ENCODE measurements around the gene CORO6.

Gene CORO6

GRCh38 chr17:29613352-29613837, 9.3 kb downstream of the CORO6 start:
- DNase-seq (ENCODE audit: low spot score), result no peak

DNA sequence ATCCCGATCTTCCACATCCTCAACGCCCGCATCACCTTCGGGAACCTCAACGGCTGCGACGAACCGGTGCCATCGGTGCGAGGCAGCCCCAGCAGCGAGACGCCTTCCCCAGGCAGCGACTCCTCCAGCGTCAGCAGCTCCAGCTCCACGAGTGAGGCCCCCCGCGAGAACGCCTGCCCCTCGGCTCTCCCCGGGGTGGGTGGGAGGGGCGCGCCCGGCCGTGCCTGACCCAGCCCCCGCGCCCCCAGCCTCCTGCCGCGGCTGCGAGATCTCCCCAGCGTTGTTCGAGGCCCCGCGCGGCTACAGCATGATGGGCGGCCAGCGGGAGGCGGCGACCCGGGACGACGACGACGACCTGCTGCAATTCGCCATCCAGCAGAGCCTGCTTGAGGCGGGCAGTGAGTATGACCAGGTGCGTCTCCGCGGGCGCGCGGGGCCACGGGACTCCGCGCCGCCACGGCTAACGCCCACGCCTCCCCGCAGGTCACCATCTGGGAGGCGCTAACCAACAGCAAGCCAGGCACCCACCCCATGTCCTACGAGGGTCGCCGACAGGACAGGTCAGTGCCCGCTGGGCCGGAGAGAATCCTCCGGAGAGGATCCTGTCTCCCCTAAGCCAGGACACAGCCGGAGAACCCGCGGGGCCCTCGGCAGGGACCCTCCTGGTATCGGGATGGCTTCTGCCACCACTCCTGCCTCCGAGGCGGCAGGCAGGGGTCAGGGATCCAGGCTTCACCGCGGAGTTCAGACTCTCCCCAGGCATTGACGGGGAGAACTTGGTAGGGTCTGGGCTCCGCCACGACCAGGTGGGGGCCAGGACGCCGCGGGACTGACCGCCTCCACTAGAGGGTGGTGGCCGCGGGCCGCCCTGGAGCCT, 10.1 kb downstream of the CORO6 start:
- DNase-seq (ENCODE audit: low spot score), result no peak

DNA sequence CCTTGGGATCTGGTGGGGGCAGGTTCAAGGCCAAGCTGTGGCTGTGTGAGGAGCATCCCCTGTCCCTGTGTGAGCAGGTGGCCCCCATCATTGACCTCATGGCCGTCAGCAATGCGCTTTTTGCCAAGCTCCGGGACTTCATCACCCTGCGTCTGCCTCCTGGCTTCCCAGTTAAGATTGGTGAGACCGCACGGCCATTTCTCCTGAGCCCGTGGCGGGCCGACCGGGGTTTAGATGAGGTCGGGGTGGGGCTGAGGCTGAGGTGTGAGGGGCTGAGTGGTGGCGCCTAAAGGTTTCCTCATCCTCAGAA, 10.7 kb downstream of the CORO6 start:
- DNase-seq (ENCODE audit: low spot score), result no peak

DNA sequence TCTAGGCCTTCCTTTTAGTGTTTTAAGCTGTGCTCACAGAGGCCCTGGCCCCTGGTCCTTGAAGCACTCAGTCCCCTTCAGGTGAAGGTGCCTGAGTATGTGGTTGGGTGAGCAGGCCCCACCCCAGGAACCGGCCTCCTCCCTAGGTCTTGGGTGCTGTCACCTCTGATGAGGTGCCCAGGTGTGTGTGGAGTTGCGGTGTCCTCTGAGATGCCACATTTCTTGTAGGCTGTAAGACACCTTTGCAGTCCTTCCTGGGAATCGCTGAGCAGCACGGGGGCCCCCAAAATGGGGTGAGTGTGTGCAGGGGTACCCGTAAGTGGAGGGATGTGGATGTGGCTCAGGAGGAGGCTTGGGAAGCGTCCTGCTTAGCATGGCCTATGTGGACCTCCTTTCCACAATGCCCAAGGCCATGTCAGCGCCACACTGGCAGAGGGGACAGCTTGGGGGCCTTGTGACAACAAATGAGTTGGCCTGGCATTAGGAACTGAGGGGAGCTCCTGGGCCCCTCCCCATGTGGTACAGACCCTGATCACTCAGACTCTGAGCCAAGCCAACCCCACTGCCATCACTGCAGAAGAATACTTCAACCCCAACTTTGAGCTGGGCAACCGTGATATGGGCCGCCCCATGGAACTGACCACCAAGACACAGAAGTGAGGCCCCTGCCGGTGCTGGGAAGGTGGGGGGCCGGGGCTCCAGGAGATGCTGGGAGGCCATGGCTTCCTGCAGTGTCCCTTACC, 11.2 kb downstream of the CORO6 start:
- no peak for DNase-seq (ENCODE audit: low spot score)

DNA sequence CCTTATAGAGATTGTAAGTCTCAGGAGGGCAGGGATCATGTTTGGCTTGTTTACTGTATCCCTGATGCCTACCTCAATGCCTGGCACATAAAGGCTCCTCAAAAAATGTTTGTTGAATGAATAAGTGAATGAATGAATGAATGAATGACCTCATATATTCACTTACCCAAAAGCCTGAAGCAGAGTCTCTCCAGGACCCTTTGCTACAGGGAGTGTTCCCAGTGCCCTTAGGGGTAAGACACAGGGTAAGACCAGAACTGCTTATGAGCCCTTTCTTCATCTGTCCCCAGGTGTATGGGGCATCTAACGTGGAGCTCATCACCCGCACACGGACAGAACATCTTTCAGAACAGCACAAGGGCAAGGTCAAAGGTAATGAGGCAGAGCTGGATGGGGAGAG, 12.3 kb downstream of the CORO6 start:
- DNase-seq (ENCODE audit: low spot score), result no peak

- DNase-seq (ENCODE audit: low spot score), result no peak
Observed at GRCh38 chr17:29608986-29609385, 13.7 kb downstream of the CORO6 start.

- no peak for DNase-seq (ENCODE audit: low spot score)
Observed at GRCh38 chr17:29607557-29608195, 15.0 kb downstream of the CORO6 start.

GRCh38 chr17:29603109-29603674, 19.5 kb downstream of the CORO6 start:
- DNase-seq (ENCODE audit: low spot score), result no peak

GRCh38 chr17:29597361-29598172, 25.1 kb downstream of the CORO6 start:
- peak; percentile 59 for DNase-seq (ENCODE audit: low spot score)

GRCh38 chr17:29596811-29597210, 25.9 kb downstream of the CORO6 start:
- DNase-seq (ENCODE audit: low spot score), result no peak

GRCh38 chr17:29595943-29596774, 26.6 kb downstream of the CORO6 start:
- DNase-seq (ENCODE audit: low spot score), result no peak

DNA sequence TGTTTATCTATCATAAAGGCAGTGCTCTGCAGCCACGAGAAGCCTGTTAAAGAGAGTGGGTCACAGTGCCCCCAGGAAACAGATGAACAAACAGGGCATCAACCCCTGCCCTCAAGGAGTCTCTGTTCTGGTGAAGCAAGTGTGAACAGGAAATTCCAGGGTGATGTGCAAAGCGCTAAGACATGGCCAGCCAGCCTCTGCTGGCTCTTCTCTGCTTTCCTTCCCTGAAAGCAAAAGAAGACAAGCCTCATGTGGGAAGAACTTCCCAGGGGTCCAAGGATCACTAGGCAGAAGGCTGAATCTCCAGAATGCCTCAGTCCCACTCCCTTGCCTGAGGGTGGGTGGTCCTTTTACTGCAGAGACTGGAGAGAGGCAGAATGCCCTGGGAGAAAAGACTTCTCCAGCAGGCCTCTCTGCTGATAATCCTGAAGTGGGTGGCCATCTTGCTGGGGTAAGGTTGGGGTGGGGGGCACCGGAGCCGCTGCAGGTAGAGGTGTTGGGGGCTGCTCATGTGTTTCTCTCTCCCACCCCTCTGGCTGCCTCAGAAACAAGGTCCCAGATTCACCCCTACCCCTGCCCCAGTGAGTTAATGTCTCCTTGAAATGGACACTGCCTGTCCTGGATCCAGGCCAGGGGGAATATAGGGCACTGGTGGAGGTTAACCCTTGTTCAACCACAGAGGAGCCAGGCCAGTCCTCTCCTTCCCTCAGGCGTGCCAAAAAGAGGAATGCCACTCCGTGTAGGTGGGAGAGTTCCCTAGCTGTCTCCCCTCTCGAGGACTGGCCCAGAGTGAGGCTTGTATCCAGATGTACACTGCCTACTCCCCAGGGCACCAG, 27.4 kb downstream of the CORO6 start:
- no peak for DNase-seq (ENCODE audit: low spot score)

- no peak for DNase-seq (ENCODE audit: low spot score)
Observed at GRCh38 chr17:29594519-29595090, 28.1 kb downstream of the CORO6 start.

DNA sequence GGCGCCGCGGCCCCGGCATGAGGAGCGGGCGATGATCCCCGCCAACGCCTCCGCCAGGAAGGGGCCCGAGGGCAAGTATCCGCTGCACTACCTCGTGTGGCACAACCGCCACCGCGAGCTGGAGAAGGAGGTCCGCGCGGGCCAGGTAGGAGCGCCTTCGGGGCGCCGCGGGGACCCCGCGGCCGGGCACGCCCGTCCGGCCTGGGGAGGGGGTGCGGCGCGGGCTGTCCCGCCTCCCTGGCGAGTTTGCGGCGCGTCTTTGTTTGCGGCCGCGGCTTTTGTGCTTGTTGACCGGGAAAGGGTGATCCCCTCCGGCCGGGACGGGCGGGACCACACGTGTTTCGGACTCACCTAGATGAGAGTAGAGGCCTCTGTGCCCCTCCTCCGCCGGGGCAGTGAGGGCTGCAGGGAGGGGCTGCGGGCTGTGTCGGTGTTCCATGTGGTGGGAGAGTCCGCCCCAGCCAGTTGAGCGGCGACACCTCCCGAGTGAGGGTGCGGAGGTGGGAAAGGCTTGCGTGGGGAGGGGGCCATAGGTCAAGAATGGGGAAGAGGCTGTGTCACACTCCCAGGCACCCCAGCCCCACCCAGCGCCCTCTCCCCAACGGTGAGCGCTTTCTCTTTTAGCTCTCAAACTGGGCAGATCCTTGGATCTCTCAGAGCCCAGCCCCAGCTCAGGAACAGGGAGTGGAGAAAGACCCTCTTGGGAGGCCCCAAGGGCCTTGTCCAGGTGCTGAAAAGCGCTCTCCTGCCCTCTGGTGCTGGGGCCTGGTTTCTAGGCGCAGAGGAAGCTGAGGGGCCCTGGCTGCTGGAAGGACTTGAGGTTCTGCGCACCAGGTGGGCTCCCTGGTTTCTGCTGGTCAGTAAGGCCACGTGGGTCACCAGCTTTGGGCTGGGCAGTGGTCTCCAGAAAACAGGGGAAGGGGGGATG, 28.9 kb downstream of the CORO6 start:
- peak; percentile 69 for DNase-seq (ENCODE audit: low spot score)

DNA sequence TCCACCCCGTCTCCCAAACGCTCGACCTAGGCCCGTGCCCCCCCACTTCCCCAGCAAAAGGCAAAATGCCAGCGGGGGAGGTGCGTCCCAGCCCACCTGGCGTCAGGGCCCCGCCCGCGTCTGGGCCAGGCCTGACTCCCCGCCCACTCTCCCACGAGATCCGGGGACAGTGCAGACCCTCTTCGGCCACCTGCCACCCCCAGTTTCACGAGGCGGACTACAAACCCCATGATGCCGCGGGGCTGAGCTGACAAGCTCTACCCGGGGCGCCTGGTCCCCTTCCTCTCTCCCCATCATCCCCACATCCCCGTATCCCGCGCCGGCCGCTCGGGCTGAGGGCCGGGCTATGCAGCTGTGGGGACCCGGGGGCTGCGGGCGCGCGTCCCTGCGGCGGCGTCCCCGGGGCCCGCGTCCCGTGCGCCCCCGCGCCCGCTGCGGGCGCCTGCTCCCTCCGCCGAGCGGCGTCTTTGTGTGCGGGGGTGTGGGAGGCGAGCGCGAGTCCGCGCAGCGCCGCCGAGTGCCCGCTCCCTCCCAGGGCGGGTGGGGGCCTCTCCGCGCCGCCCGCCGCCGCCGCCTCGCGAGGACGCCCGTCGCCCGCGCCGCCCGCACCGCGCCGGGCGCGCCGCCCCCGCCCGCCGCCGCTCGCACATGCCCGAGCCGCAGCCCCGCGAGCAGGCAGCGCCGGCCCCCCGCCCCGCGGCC, 29.7 kb downstream of the CORO6 start, which contains the start of gene ANKRD13B:
Gene ANKRD13B, plus strand, starts transcription at position 283 of the 702 bp plus-strand sequence. CDS start 490 bp downstream, outside the sequence.
- peak; percentile 85 for DNase-seq (ENCODE audit: low spot score)

- DNase-seq (ENCODE audit: low spot score), result peak; percentile 92
Observed at GRCh38 chr17:29591737-29592608, 30.7 kb downstream of the CORO6 start.
